GM12873 (cell line): ENCODE measurements around the gene SYT1.

Experiments
- TF ChIP-seq, protein P1 (sequence below): IDR thresholded peaks from 2 replicates; pipeline ENCODE4 v1.5.1; 2012; ENCODE audit warnings: low read depth, mild to moderate bottlenecking, moderate library complexity, low read length, control low read depth; ENCODE audit not compliant: insufficient read depth; ENCODE audit errors: missing control alignments

SYT1 gene

DNA sequence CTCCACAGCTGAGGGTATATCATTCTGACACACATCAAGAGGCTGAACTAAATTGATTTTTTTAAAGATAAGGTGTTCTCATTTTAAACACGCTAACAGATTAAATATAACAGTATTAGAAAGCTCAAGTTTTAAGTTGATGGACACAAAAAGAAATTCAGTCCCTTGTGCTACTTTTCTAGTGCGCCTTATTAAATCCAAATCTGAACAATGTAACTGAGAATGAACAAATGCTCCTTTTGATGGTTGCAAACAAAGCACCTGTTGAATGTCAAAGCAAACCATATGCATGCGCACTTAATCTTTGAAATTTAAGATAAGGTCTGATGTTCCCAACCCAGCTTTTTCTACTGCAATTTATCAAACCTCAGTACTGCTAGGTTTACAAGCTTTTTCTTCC, 424.3 kb downstream of the SYT1 start:
- TF ChIP-seq, protein P1, sequence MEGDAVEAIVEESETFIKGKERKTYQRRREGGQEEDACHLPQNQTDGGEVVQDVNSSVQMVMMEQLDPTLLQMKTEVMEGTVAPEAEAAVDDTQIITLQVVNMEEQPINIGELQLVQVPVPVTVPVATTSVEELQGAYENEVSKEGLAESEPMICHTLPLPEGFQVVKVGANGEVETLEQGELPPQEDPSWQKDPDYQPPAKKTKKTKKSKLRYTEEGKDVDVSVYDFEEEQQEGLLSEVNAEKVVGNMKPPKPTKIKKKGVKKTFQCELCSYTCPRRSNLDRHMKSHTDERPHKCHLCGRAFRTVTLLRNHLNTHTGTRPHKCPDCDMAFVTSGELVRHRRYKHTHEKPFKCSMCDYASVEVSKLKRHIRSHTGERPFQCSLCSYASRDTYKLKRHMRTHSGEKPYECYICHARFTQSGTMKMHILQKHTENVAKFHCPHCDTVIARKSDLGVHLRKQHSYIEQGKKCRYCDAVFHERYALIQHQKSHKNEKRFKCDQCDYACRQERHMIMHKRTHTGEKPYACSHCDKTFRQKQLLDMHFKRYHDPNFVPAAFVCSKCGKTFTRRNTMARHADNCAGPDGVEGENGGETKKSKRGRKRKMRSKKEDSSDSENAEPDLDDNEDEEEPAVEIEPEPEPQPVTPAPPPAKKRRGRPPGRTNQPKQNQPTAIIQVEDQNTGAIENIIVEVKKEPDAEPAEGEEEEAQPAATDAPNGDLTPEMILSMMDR = no peak

DNA sequence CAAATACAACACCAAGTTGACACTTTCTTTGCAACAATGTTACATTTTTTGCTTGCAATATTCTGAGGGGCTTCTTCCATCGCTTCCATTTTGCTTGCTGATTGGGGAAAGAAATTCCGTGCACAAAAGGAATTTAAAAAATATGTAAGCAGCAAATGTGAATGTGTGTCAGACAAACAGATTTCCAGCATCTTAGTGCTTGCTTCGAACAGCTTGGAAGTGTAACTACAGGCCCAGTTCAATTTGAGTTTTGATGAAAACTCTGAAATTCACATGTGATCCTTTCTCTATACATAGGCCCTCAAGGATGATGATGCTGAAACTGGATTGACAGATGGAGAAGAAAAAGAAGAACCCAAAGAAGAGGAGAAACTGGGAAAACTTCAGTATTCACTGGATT, 427.1 kb downstream of the SYT1 start:
- TF ChIP-seq, protein P1 = no peak

DNA sequence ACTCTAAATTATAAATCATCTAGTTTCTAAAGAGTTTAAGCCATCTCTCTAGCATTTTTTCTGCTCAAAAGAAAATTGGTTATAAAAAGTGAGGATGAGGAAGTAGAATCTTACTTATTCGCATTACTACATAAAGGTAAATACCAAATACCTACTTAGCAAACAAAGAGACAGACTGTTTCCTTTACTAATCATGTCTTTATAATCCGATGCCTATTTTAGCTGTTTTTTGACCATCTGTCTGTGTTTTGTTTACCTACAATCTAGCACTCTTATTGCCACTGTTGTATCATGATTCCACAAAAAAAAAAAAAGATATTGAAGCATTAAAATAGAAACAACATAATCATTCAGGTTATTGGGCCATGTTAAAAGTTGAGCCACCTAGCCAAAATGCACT, 430.0 kb downstream of the SYT1 start:
- TF ChIP-seq, protein P1 = no peak

DNA sequence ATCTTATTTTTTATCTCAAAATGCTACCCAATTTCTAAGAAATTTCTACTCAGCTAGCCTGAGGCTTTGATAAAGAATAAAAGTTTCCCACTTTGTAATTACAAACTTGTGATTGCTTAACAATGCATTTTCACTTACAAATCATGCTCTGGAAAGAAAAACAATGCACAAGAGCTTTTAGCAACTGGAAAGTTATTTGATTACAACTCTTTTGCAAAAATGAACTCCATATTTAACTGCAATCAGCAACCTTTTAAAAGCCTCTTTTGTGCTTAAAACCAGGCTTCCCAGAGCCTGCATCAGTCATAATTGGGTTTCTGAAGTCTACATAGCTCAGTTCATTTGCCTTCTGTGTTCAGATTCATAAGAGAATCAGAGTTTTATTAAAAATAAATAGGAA, 431.0 kb downstream of the SYT1 start:
- TF ChIP-seq, protein P1 = no peak

DNA sequence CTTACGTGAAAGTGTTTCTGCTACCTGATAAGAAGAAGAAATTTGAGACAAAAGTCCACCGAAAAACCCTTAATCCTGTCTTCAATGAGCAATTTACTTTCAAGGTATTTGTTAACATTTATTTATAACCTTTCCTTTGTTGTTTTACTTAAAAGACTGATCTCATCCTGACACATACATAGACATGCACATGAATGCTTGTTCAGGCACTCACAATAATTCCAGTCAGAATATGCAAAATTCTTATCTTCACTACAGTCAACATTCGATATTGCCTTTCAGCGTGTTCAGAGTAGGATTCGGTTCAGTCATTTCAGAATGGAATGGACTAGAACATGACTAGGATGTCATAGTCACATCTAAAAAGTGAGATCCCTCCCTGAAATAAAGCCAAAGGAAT, 431.6 kb downstream of the SYT1 start:
- TF ChIP-seq, protein P1 = no peak

DNA sequence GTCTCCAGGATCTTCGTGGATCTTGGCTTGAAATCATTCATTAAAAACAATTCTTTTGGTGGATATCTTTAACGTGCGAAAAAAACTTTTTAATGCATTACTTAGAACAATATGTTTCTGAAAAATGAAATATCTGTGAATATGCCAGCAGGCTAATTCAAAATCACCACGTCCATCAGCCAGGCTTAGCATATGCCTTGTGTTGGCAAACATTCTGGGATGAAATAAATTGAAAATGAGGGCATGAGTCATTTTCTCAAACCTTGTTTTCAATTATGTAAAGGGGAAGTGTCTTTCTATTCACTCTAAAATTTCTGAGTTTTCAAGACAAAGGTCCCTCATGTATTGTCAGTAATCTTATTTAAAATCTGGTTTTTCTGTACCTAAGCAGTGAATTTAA, 432.3 kb downstream of the SYT1 start:
- TF ChIP-seq, protein P1 = no peak

DNA sequence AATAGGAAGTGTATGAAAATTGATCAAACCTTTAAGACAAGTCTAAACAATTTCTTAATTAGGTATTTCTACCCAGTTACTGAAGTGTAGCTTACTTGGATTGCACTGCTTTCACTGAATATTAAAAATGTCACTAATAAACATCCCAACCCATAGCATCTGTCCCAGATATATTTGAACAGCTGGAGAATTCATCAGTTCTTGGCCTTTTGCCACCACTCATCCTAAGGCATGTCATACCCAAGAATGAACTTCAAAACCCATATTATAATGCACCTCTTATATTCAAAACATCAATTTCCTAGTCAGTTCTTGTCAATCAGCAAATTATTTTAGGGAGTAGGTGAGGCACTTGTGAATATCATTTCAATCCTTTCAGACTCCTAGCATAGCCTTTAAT, 433.9 kb downstream of the SYT1 start:
- TF ChIP-seq, protein P1 = no peak
